Measurements from ENCODE around the gene AKAP7.

Gene AKAP7

GRCh38 chr6:131183427-131184095 is 48.3 kb downstream of the AKAP7 start:
- in situ Hi-C loops (cut with MboI; ENCODE audit: low sequenced_read_pairs), result loop anchor here (25.0 kb wide), 1 partner anchor 354 kb away; no protein-coding TSS in a partner anchor

- in situ Hi-C loops (cut with MboI; ENCODE audit: low sequenced_read_pairs), result loop anchor here (25.0 kb wide), 1 partner anchor 346 kb away; no protein-coding TSS in a partner anchor
Observed at GRCh38 chr6:131191590-131191989, 56.3 kb downstream of the AKAP7 start.

GRCh38 chr6:131197716-131198115 is 62.4 kb downstream of the AKAP7 start:
- in situ Hi-C loops (cut with MboI; ENCODE audit: low sequenced_read_pairs), result loop anchor here (25.0 kb wide), 1 partner anchor 340 kb away; no protein-coding TSS in a partner anchor

- in situ Hi-C loops (cut with MboI; ENCODE audit: low sequenced_read_pairs), result loop anchor here (25.0 kb wide), 1 partner anchor 338 kb away; no protein-coding TSS in a partner anchor
Observed at GRCh38 chr6:131199568-131200272, 64.5 kb downstream of the AKAP7 start.

GRCh38 chr6:131205481-131206244 is 70.4 kb downstream of the AKAP7 start:
- in situ Hi-C loops (cut with MboI; ENCODE audit: low sequenced_read_pairs), result no loop called here

GRCh38 chr6:131206463-131207251 is 71.4 kb downstream of the AKAP7 start:
- in situ Hi-C loops (cut with MboI; ENCODE audit: low sequenced_read_pairs), result no loop called here

GRCh38 chr6:131208787-131209186 is 73.5 kb downstream of the AKAP7 start:
- in situ Hi-C loops (cut with MboI; ENCODE audit: low sequenced_read_pairs), result no loop called here

DNA sequence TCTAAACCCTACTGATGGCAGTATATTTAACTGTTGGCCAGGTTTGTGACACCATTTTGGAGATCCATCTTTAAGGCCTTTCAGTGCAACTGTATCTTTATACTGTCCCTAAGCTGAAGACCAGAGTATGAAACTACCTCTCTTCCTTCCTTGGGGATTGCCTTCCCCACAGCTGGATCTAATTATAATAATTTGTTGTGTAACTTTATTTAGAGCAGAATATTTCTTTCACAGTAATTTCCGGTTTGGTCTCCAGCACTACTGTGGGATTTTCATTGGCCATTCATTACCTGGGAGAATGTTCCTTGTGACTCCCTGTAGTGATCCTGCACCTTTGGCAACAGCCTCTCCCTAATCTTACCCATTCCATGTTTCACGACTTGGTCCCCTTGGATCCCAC is 75.2 kb downstream of the AKAP7 start:
- in situ Hi-C loops (cut with MboI; ENCODE audit: low sequenced_read_pairs), result no loop called here

DNA sequence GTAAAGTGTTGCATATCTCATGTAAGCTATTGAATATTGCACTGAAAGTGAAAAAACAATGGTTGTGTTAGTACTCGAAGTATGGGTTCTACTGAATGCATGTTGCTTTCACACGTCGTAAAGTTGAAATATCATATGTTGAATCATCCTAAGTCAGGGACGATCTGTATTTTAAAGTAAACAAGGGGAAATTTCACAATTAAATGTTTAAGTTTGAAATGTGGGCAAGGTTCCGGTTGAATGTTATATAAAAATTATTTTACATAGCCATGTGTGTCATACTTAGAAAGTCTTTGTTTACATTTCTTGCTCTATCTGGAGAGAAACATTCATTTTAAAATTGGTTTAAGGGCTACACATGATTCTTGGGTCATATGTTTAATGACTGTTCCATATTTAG is 76.8 kb downstream of the AKAP7 start:
- in situ Hi-C loops (cut with MboI; ENCODE audit: low sequenced_read_pairs), result no loop called here

- in situ Hi-C loops (cut with MboI; ENCODE audit: low sequenced_read_pairs), result no loop called here
Observed at GRCh38 chr6:131212913-131213312, 77.6 kb downstream of the AKAP7 start.

DNA sequence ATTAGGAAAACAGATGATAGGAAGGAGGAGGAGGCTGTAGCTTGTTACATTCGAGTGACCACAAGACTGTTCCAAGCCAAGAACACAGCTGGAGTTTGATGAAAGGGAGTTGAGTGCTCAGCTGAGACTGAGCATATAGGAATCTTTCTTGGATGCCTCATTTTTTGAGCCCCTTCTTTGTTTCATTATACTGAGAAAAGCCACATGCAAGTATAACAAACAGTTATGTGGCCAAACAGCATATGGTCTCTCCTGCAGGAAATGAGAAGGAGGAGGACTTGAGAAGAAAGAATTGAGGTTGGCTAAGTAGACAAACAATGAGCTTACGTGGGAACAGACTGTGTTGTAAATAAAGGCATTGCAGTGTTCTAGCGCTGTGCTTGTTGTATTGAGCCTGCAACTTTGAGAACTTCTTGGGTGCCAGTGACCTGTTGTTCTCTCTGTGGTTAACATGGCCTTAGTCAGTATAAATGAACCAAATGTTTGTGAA is 78.3 kb downstream of the AKAP7 start:
- in situ Hi-C loops (cut with MboI; ENCODE audit: low sequenced_read_pairs), result no loop called here

DNA sequence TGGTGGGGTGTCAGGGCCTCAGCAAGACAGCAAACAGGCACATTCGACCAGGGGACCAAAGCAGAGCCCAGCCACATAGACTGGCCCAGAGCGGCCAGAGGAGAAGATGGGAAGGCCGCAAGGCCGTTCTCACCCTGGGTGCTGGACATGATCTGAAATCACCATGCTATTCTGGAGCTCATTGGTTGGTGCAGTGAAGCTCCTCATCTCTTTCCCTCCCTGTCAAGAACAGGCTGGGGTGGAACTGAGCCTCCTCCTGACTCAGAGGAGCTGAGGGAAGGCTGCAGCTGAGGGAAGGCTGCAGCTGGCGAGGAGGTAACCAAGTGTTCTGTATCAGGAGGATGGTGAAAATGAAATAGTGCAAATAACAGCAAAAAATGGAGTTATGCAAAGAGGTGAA is 80.0 kb downstream of the AKAP7 start:
- in situ Hi-C loops (cut with MboI; ENCODE audit: low sequenced_read_pairs), result no loop called here

- in situ Hi-C loops (cut with MboI; ENCODE audit: low sequenced_read_pairs), result no loop called here
Observed at GRCh38 chr6:131216246-131216645, 81.0 kb downstream of the AKAP7 start.

DNA sequence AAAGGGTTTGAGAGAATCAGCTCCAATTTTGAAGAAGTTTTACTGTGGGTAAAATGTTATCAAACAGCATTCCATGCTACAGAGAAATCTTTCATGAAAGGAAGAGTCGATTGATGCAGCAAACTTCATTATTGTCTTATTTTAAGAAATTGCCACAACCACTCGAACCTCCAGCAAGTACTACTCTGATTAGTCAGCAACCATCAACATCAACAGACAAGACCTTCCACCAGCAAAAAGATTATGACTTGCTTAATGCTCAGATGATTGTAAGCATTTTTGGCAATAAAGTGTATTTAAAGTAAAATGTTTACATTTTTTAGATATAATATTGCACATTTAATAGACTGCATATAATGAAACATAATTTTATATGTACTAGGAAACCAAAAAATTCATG is 87.5 kb downstream of the AKAP7 start:
- in situ Hi-C loops (cut with MboI; ENCODE audit: low sequenced_read_pairs), result no loop called here

DNA sequence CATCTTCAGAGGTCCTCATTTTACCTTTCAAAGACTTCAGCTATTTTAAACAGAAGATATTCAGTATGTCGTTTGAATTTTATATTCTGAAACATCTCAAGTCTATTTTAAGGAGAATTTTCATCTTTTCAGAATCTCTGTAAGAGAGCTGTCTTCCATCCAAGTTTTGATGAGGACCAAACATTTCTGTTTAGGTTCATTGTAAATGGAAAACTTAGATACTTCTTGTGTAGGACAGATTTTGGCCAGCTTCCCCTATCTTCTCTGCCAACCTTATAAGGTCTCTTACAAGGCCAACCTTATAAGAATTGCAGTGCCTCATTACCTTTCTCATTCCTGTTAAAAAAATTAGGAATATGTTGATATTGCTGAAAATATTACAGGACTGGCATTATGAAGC is 88.1 kb downstream of the AKAP7 start:
- in situ Hi-C loops (cut with MboI; ENCODE audit: low sequenced_read_pairs), result no loop called here

DNA sequence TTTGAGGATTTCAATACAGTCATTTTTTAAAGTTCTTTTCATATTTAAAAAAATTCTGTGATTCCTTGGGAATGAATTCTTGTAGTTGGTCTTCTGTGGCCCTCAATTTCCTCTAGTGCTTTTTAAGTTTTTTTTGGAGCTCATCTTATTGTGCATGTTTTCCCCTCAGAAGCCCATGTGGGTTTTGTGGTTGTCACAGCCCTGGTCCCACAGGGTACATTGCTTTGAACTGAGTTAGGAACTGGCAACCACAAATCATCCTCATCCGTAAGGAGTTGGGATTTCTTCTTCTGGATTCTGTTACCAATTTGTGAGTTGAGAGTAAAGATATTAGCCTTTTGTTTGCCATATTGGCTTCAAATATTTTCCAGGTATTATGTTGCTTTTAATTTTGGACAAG is 89.9 kb downstream of the AKAP7 start:
- in situ Hi-C loops (cut with MboI; ENCODE audit: low sequenced_read_pairs), result no loop called here

DNA sequence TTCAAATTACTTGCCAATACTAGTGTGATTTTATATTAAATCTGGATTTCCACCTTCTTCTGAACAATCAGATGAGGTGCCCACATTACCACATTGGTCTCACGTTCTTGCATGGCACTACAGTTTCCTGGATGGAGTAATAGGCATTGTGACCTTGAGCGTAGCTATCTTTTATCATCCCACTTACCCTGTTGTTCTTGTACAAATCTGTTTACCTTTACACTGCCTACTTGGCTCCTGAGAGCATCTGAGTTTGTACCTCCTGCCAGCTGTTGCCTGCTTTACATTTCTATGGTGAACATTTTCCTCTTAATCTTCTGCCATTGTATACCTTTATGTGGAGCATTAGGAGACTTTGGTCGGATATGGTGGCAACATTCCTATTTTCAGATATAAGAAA is 90.7 kb downstream of the AKAP7 start:
- in situ Hi-C loops (cut with MboI; ENCODE audit: low sequenced_read_pairs), result no loop called here

- in situ Hi-C loops (cut with MboI; ENCODE audit: low sequenced_read_pairs), result no loop called here
Observed at GRCh38 chr6:131226459-131227157, 91.3 kb downstream of the AKAP7 start.

GRCh38 chr6:131227158-131227543 is 91.9 kb downstream of the AKAP7 start:
- in situ Hi-C loops (cut with MboI; ENCODE audit: low sequenced_read_pairs), result no loop called here

DNA sequence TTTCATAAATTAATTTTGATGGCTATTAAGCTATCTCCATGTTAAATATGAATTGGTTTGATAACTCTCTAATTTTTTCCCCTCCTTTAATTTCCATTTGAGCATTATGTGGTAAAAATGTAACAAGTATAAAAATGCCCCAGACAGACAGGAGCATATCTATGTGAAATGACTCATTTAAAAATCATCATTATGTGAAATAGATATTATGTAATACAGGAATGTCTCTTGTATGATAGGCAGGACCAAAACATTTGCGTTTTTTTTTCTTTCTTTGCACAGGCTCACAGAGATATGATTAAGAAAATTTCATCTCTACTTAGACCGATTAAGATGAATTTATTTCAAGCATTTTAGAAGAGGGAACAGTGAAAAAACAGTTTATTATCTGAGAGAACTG is 95.8 kb downstream of the AKAP7 start:
- in situ Hi-C loops (cut with MboI; ENCODE audit: low sequenced_read_pairs), result no loop called here
